Measurements from ENCODE around the gene RTL9.
"Not testable (repeated sequence)": the region's sequence is repeated elsewhere in the genome, so short reads cannot be mapped to it uniquely, and the experiment has no call there.

The RTL9 gene

GRCh38 chrX:110328613-110329012 lies 30.0 kb upstream of the RTL9 start:
- peaks cover 19% of the 10 kb centered on the region for H3K9me3 ChIP-seq (ENCODE audit: control insufficient read depth, low read length)
- H2BK120ac ChIP-seq (ENCODE audit: low read depth, low read length); DNase-seq; H2BK15ac ChIP-seq (ENCODE audit: low read depth, poor library complexity, severe bottlenecking); H4K91ac ChIP-seq (ENCODE audit: low read length); H3K14ac ChIP-seq (ENCODE audit: low read length in 2 of 2); H3K79me1 ChIP-seq (replicated peaks; ENCODE audit: low read length, poor library complexity, severe bottlenecking); H2BK5ac ChIP-seq (ENCODE audit: low read depth, low read length, poor library complexity, severe bottlenecking); H3K4me2 ChIP-seq (ENCODE audit: low read length, poor library complexity, severe bottlenecking); H3K4ac ChIP-seq (ENCODE audit: low read depth in 1 of 2, low read length in 2 of 2); H3K4me3 ChIP-seq (ENCODE audit: insufficient read depth in 1 of 2, low read depth in 1 of 2, low read length in 2 of 2); H3K9ac ChIP-seq (ENCODE audit: low read length); H3K18ac ChIP-seq (ENCODE audit: low read depth in 1 of 2, low read length in 2 of 2); H3K36me3 ChIP-seq (ENCODE audit: control insufficient read depth in 1 of 2, insufficient read depth in 2 of 2, low read depth in 1 of 2, low read length in 2 of 2); H3K27ac ChIP-seq (ENCODE audit: low read length, poor library complexity, severe bottlenecking); H3K23ac ChIP-seq (ENCODE audit: low read length in 2 of 2); H2BK12ac ChIP-seq (ENCODE audit: low read length in 2 of 2); H2AFZ ChIP-seq (ENCODE audit: low read depth, low read length); H3K27me3 ChIP-seq (ENCODE audit: control insufficient read depth in 1 of 2, insufficient read depth in 1 of 2, low read length in 2 of 2); H3K4me1 ChIP-seq (ENCODE audit: control insufficient read depth, insufficient read depth, low read depth, low read length); H2AK5ac ChIP-seq (ENCODE audit: low read length, severe bottlenecking); H4K8ac ChIP-seq (ENCODE audit: low read length): not testable (repeated sequence)
- WGBS = 100% methylated on average over 1 of the region's 1 CpG

- H3K4me1 ChIP-seq (ENCODE audit: control insufficient read depth, insufficient read depth, low read depth, low read length) = no peaks in the 10 kb centered on the region
- H3K4me2 ChIP-seq (ENCODE audit: low read length, poor library complexity, severe bottlenecking) = no peak overlapping the region
- H4K8ac ChIP-seq (ENCODE audit: low read length) = no peak overlapping the region
- WGBS = 94% methylated on average over 2 of the region's 3 CpGs
- H2BK5ac ChIP-seq (ENCODE audit: low read depth, low read length, poor library complexity, severe bottlenecking) = no peak overlapping the region
- H2AFZ ChIP-seq (ENCODE audit: low read depth, low read length) = no peak overlapping the region
- no peak overlapping the region for H3K4ac ChIP-seq (ENCODE audit: low read depth in 1 of 2, low read length in 2 of 2)
- H3K79me1 ChIP-seq (replicated peaks; ENCODE audit: low read length, poor library complexity, severe bottlenecking) = no peaks in the 10 kb centered on the region
- no peak overlapping the region for H3K23ac ChIP-seq (ENCODE audit: low read length in 2 of 2)
- H2BK120ac ChIP-seq (ENCODE audit: low read depth, low read length) = no peak overlapping the region
- H3K9me3 ChIP-seq (ENCODE audit: control insufficient read depth, low read length) = peaks cover 6% of the 10 kb centered on the region
- H3K36me3 ChIP-seq (ENCODE audit: control insufficient read depth in 1 of 2, insufficient read depth in 2 of 2, low read depth in 1 of 2, low read length in 2 of 2) = no peaks in the 10 kb centered on the region
- no peak overlapping the region for H2BK12ac ChIP-seq (ENCODE audit: low read length in 2 of 2)
- H3K27me3 ChIP-seq (ENCODE audit: control insufficient read depth in 1 of 2, insufficient read depth in 1 of 2, low read length in 2 of 2) = peaks cover 0 to 8% of the 10 kb centered on the region in 2 experiments
- H3K14ac ChIP-seq (ENCODE audit: low read length in 2 of 2) = no peak overlapping the region
- no peak overlapping the region for H3K27ac ChIP-seq (ENCODE audit: low read length, poor library complexity, severe bottlenecking)
- no peak overlapping the region for H3K18ac ChIP-seq (ENCODE audit: low read depth in 1 of 2, low read length in 2 of 2)
- no peak overlapping the region for H3K9ac ChIP-seq (ENCODE audit: low read length)
- no peak overlapping the region for H2BK15ac ChIP-seq (ENCODE audit: low read depth, poor library complexity, severe bottlenecking)
- no peak overlapping the region for H3K4me3 ChIP-seq (ENCODE audit: insufficient read depth in 1 of 2, low read depth in 1 of 2, low read length in 2 of 2)
- no peak for DNase-seq
- no peak overlapping the region for H4K91ac ChIP-seq (ENCODE audit: low read length)
- H2AK5ac ChIP-seq (ENCODE audit: low read length, severe bottlenecking) = no peak overlapping the region
Observed at GRCh38 chrX:110331444-110332030, 27.1 kb upstream of the RTL9 start.

- not testable (repeated sequence) for H3K18ac ChIP-seq (ENCODE audit: low read depth in 1 of 2, low read length in 2 of 2); H3K27me3 ChIP-seq (ENCODE audit: control insufficient read depth in 1 of 2, insufficient read depth in 1 of 2, low read length in 2 of 2); H4K8ac ChIP-seq (ENCODE audit: low read length); H3K23ac ChIP-seq (ENCODE audit: low read length in 2 of 2); H2AFZ ChIP-seq (ENCODE audit: low read depth, low read length); H3K9me3 ChIP-seq (ENCODE audit: control insufficient read depth, low read length); H3K14ac ChIP-seq (ENCODE audit: low read length in 2 of 2); H3K9ac ChIP-seq (ENCODE audit: low read length); H2BK15ac ChIP-seq (ENCODE audit: low read depth, poor library complexity, severe bottlenecking); DNase-seq; H3K79me1 ChIP-seq (replicated peaks; ENCODE audit: low read length, poor library complexity, severe bottlenecking); H4K91ac ChIP-seq (ENCODE audit: low read length); H2BK120ac ChIP-seq (ENCODE audit: low read depth, low read length); H3K36me3 ChIP-seq (ENCODE audit: control insufficient read depth in 1 of 2, insufficient read depth in 2 of 2, low read depth in 1 of 2, low read length in 2 of 2); H2BK12ac ChIP-seq (ENCODE audit: low read length in 2 of 2); H3K4ac ChIP-seq (ENCODE audit: low read depth in 1 of 2, low read length in 2 of 2); H3K4me3 ChIP-seq (ENCODE audit: insufficient read depth in 1 of 2, low read depth in 1 of 2, low read length in 2 of 2); H3K27ac ChIP-seq (ENCODE audit: low read length, poor library complexity, severe bottlenecking); H2AK5ac ChIP-seq (ENCODE audit: low read length, severe bottlenecking); H3K4me2 ChIP-seq (ENCODE audit: low read length, poor library complexity, severe bottlenecking); H2BK5ac ChIP-seq (ENCODE audit: low read depth, low read length, poor library complexity, severe bottlenecking); H3K4me1 ChIP-seq (ENCODE audit: control insufficient read depth, insufficient read depth, low read depth, low read length)
- WGBS = no CpG with 5 or more reads among the region's 1 CpG
Observed at GRCh38 chrX:110333458-110333857, 25.2 kb upstream of the RTL9 start.

GRCh38 chrX:110338935-110339334 lies 19.7 kb upstream of the RTL9 start:
- no peak overlapping the region for H2BK15ac ChIP-seq (ENCODE audit: low read depth, poor library complexity, severe bottlenecking)
- no peak overlapping the region for H3K9ac ChIP-seq (ENCODE audit: low read length)
- no peak overlapping the region for H2AK5ac ChIP-seq (ENCODE audit: low read length, severe bottlenecking)
- H2BK12ac ChIP-seq (ENCODE audit: low read length in 2 of 2) = no peak overlapping the region
- H3K79me1 ChIP-seq (replicated peaks; ENCODE audit: low read length, poor library complexity, severe bottlenecking) = no peaks in the 10 kb centered on the region
- H4K91ac ChIP-seq (ENCODE audit: low read length) = no peak overlapping the region
- no peak overlapping the region for H3K23ac ChIP-seq (ENCODE audit: low read length in 2 of 2)
- H3K36me3 ChIP-seq (ENCODE audit: control insufficient read depth in 1 of 2, insufficient read depth in 2 of 2, low read depth in 1 of 2, low read length in 2 of 2) = no peaks in the 10 kb centered on the region
- H3K18ac ChIP-seq (ENCODE audit: low read depth in 1 of 2, low read length in 2 of 2) = no peak overlapping the region
- no peak overlapping the region for H2BK5ac ChIP-seq (ENCODE audit: low read depth, low read length, poor library complexity, severe bottlenecking)
- H3K4me2 ChIP-seq (ENCODE audit: low read length, poor library complexity, severe bottlenecking) = no peak overlapping the region
- no peaks in the 10 kb centered on the region for H3K4me1 ChIP-seq (ENCODE audit: control insufficient read depth, insufficient read depth, low read depth, low read length)
- H3K27me3 ChIP-seq (ENCODE audit: control insufficient read depth in 1 of 2, insufficient read depth in 1 of 2, low read length in 2 of 2) = no peaks in the 10 kb centered on the region
- 91% methylated on average over 4 of the region's 4 CpGs for WGBS
- no peak overlapping the region for H3K4me3 ChIP-seq (ENCODE audit: insufficient read depth in 1 of 2, low read depth in 1 of 2, low read length in 2 of 2)
- no peak overlapping the region for H4K8ac ChIP-seq (ENCODE audit: low read length)
- DNase-seq = no peak
- no peak overlapping the region for H2BK120ac ChIP-seq (ENCODE audit: low read depth, low read length)
- H2AFZ ChIP-seq (ENCODE audit: low read depth, low read length) = no peak overlapping the region
- H3K27ac ChIP-seq (ENCODE audit: low read length, poor library complexity, severe bottlenecking) = no peak overlapping the region
- H3K14ac ChIP-seq (ENCODE audit: low read length in 2 of 2) = no peak overlapping the region
- H3K9me3 ChIP-seq (ENCODE audit: control insufficient read depth, low read length) = no peaks in the 10 kb centered on the region
- H3K4ac ChIP-seq (ENCODE audit: low read depth in 1 of 2, low read length in 2 of 2) = no peak overlapping the region

All from mesenchymal stem cell (in vitro differentiated cells and primary cell).